ENCODE data around the gene DHH.

DNA sequence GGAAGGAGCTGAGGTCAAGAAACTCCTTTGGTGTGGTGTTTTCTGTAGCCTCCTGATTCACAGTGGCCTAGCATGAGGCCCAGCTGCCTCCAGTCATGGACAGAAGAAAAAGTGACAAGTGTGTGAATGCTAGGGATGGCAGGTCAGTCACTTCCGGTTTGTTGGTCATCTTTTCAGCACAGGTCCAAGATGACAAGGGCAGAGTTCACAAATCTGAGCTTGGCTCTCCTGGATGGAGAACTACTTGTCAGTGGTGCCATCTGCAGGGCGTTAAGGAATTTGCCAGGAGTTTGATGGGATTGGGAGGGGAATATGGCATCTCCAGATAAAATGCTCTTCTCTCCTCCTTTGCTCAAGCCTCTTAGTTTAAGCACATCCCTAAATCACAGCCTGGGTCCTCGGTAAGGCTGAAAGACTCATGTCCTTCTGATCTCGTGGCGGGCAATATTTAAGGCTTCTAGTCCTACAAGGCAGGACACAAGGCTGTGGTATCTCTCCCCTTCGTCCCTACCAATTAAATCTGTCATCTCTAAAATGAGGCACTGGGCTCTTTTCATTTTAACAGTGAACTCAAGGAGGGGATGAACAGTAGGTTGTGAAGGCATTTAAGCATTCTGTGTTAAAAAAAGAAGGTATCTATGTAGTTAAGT, 26.6 kb upstream of the DHH start:
- TF ChIP-seq FOXM1 (IDR thresholded peaks at IDR 0.05; ENCODE audit: borderline replicate concordance, low read depth) (no peak), ZBTB7A (IDR thresholded peaks at IDR 0.05; ENCODE audit: low read depth) (no peak), TAF1 (IDR thresholded peaks at IDR 0.05; ENCODE audit: low read depth) (no peak), REST (IDR thresholded peaks at IDR 0.05; ENCODE audit: low read depth) (no peak), NFIC (IDR thresholded peaks at IDR 0.05) (no peak)
- TF ChIP-seq, protein P1, sequence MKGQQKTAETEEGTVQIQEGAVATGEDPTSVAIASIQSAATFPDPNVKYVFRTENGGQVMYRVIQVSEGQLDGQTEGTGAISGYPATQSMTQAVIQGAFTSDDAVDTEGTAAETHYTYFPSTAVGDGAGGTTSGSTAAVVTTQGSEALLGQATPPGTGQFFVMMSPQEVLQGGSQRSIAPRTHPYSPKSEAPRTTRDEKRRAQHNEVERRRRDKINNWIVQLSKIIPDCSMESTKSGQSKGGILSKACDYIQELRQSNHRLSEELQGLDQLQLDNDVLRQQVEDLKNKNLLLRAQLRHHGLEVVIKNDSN (IDR thresholded peaks at IDR 0.05): no peak

All from Ishikawa (cell line).